ENCODE results near the gene GNPDA1.

GNPDA1 gene

GRCh38 chr5:142009886-142010285, 2.9 kb downstream of the GNPDA1 start:
- no peak overlapping the region for H3K9ac ChIP-seq (ENCODE audit: low read length)
- H3K4me3 ChIP-seq (ENCODE audit: low read depth, low read length) = no peak overlapping the region
- H3K36me3 ChIP-seq (ENCODE audit: control insufficient read depth, insufficient read depth, low read length) = peaks cover 58% of the 10 kb centered on the region
- H3K4me1 ChIP-seq (ENCODE audit: control insufficient read depth, insufficient read depth, low read length) = peaks cover 5% of the 10 kb centered on the region; the same call in 1 of the 2 replicates
- no peaks in the 10 kb centered on the region for H3K9me3 ChIP-seq (ENCODE audit: control insufficient read depth, insufficient read depth, low read depth, low read length)
- no peaks in the 10 kb centered on the region for H3K27me3 ChIP-seq (ENCODE audit: control insufficient read depth, insufficient read depth, low read length)
- H3K27ac ChIP-seq (ENCODE audit: low read depth, low read length) = no peak overlapping the region

GRCh38 chr5:142008813-142009212, 4.0 kb downstream of the GNPDA1 start:
- peaks cover 5% of the 10 kb centered on the region; the same call in 1 of the 2 replicates for H3K4me1 ChIP-seq (ENCODE audit: control insufficient read depth, insufficient read depth, low read length)
- H3K27ac ChIP-seq (ENCODE audit: low read depth, low read length) = no peak overlapping the region
- no peak overlapping the region for H3K4me3 ChIP-seq (ENCODE audit: low read depth, low read length)
- no peaks in the 10 kb centered on the region for H3K9me3 ChIP-seq (ENCODE audit: control insufficient read depth, insufficient read depth, low read depth, low read length)
- H3K9ac ChIP-seq (ENCODE audit: low read length) = no peak overlapping the region
- no peaks in the 10 kb centered on the region for H3K27me3 ChIP-seq (ENCODE audit: control insufficient read depth, insufficient read depth, low read length)
- peaks cover 69% of the 10 kb centered on the region for H3K36me3 ChIP-seq (ENCODE audit: control insufficient read depth, insufficient read depth, low read length)

- no peak overlapping the region for H3K4me3 ChIP-seq (ENCODE audit: low read depth, low read length)
- H3K9ac ChIP-seq (ENCODE audit: low read length) = no peak overlapping the region
- H3K36me3 ChIP-seq (ENCODE audit: control insufficient read depth, insufficient read depth, low read length) = peaks cover 83% of the 10 kb centered on the region
- no peaks in the 10 kb centered on the region for H3K27me3 ChIP-seq (ENCODE audit: control insufficient read depth, insufficient read depth, low read length)
- H3K27ac ChIP-seq (ENCODE audit: low read depth, low read length) = no peak overlapping the region
- no peaks in the 10 kb centered on the region for H3K4me1 ChIP-seq (ENCODE audit: control insufficient read depth, insufficient read depth, low read length)
- H3K9me3 ChIP-seq (ENCODE audit: control insufficient read depth, insufficient read depth, low read depth, low read length) = no peaks in the 10 kb centered on the region
Observed at GRCh38 chr5:142007237-142007544, 5.6 kb downstream of the GNPDA1 start.

- Histone ChIP-seq H3K4me3 (ENCODE audit: low read depth, low read length) (no peak overlapping the region), H3K9ac (ENCODE audit: low read length) (no peak overlapping the region), H3K27me3 (ENCODE audit: control insufficient read depth, insufficient read depth, low read length) (no peaks in the 10 kb centered on the region), H3K36me3 (ENCODE audit: control insufficient read depth, insufficient read depth, low read length) (peaks cover 86% of the 10 kb centered on the region), H3K4me1 (ENCODE audit: control insufficient read depth, insufficient read depth, low read length) (no peaks in the 10 kb centered on the region), H3K9me3 (ENCODE audit: control insufficient read depth, insufficient read depth, low read depth, low read length) (no peaks in the 10 kb centered on the region), H3K27ac (ENCODE audit: low read depth, low read length) (no peak overlapping the region)
Observed at GRCh38 chr5:142006363-142007236, 6.2 kb downstream of the GNPDA1 start.

- no peak overlapping the region for H3K27ac ChIP-seq (ENCODE audit: low read depth, low read length)
- H3K4me3 ChIP-seq (ENCODE audit: low read depth, low read length) = no peak overlapping the region
- H3K4me1 ChIP-seq (ENCODE audit: control insufficient read depth, insufficient read depth, low read length) = no peaks in the 10 kb centered on the region
- no peaks in the 10 kb centered on the region for H3K9me3 ChIP-seq (ENCODE audit: control insufficient read depth, insufficient read depth, low read depth, low read length)
- no peaks in the 10 kb centered on the region for H3K27me3 ChIP-seq (ENCODE audit: control insufficient read depth, insufficient read depth, low read length)
- peaks cover 85% of the 10 kb centered on the region for H3K36me3 ChIP-seq (ENCODE audit: control insufficient read depth, insufficient read depth, low read length)
- H3K9ac ChIP-seq (ENCODE audit: low read length) = no peak overlapping the region
Observed at GRCh38 chr5:142003266-142003800, 9.5 kb downstream of the GNPDA1 start.

GRCh38 chr5:142000704-142001484, 11.9 kb downstream of the GNPDA1 start:
- no peaks in the 10 kb centered on the region for H3K4me1 ChIP-seq (ENCODE audit: control insufficient read depth, insufficient read depth, low read length)
- H3K36me3 ChIP-seq (ENCODE audit: control insufficient read depth, insufficient read depth, low read length) = peaks cover 72% of the 10 kb centered on the region

GRCh38 chr5:142000173-142000572, 12.7 kb downstream of the GNPDA1 start:
- peaks cover 65% of the 10 kb centered on the region for H3K36me3 ChIP-seq (ENCODE audit: control insufficient read depth, insufficient read depth, low read length)
- H3K4me3 ChIP-seq (ENCODE audit: low read depth, low read length) = no peak overlapping the region
- no peaks in the 10 kb centered on the region for H3K27me3 ChIP-seq (ENCODE audit: control insufficient read depth, insufficient read depth, low read length)
- no peaks in the 10 kb centered on the region for H3K4me1 ChIP-seq (ENCODE audit: control insufficient read depth, insufficient read depth, low read length)
- no peak overlapping the region for H3K27ac ChIP-seq (ENCODE audit: low read depth, low read length)
- H3K9me3 ChIP-seq (ENCODE audit: control insufficient read depth, insufficient read depth, low read depth, low read length) = no peaks in the 10 kb centered on the region
- no peak overlapping the region for H3K9ac ChIP-seq (ENCODE audit: low read length)

More at GRCh38 chr5:142000704-142001484, 11.9 kb downstream of the GNPDA1 start:
- Histone ChIP-seq H3K9me3 (ENCODE audit: control insufficient read depth, insufficient read depth, low read depth, low read length) (no peaks in the 10 kb centered on the region), H3K4me3 (ENCODE audit: low read depth, low read length) (no peak overlapping the region), H3K27me3 (ENCODE audit: control insufficient read depth, insufficient read depth, low read length) (no peaks in the 10 kb centered on the region), H3K9ac (ENCODE audit: low read length) (no peak overlapping the region), H3K27ac (ENCODE audit: low read depth, low read length) (no peak overlapping the region)

GRCh38 chr5:141997358-141997960, 15.4 kb downstream of the GNPDA1 start:
- H3K4me3 ChIP-seq (ENCODE audit: low read depth, low read length) = no peak overlapping the region
- no peak overlapping the region for H3K9ac ChIP-seq (ENCODE audit: low read length)
- no peaks in the 10 kb centered on the region for H3K27me3 ChIP-seq (ENCODE audit: control insufficient read depth, insufficient read depth, low read length)
- no peaks in the 10 kb centered on the region for H3K9me3 ChIP-seq (ENCODE audit: control insufficient read depth, insufficient read depth, low read depth, low read length)
- no peaks in the 10 kb centered on the region for H3K4me1 ChIP-seq (ENCODE audit: control insufficient read depth, insufficient read depth, low read length)
- peaks cover 62% of the 10 kb centered on the region for H3K36me3 ChIP-seq (ENCODE audit: control insufficient read depth, insufficient read depth, low read length)
- H3K27ac ChIP-seq (ENCODE audit: low read depth, low read length) = no peak overlapping the region

GRCh38 chr5:141995656-141996055, 17.2 kb downstream of the GNPDA1 start:
- no peaks in the 10 kb centered on the region for H3K9me3 ChIP-seq (ENCODE audit: control insufficient read depth, insufficient read depth, low read depth, low read length)
- no peaks in the 10 kb centered on the region for H3K27me3 ChIP-seq (ENCODE audit: control insufficient read depth, insufficient read depth, low read length)
- H3K4me3 ChIP-seq (ENCODE audit: low read depth, low read length) = no peak overlapping the region
- peaks cover 52% of the 10 kb centered on the region for H3K36me3 ChIP-seq (ENCODE audit: control insufficient read depth, insufficient read depth, low read length)
- no peak overlapping the region for H3K27ac ChIP-seq (ENCODE audit: low read depth, low read length)
- H3K9ac ChIP-seq (ENCODE audit: low read length) = no peak overlapping the region
- no peaks in the 10 kb centered on the region for H3K4me1 ChIP-seq (ENCODE audit: control insufficient read depth, insufficient read depth, low read length)

GRCh38 chr5:141994511-141995136, 18.2 kb downstream of the GNPDA1 start:
- Histone ChIP-seq H3K9ac (ENCODE audit: low read length) (no peak overlapping the region), H3K36me3 (ENCODE audit: control insufficient read depth, insufficient read depth, low read length) (peaks cover 52% of the 10 kb centered on the region), H3K27ac (ENCODE audit: low read depth, low read length) (no peak overlapping the region), H3K4me3 (ENCODE audit: low read depth, low read length) (no peak overlapping the region), H3K27me3 (ENCODE audit: control insufficient read depth, insufficient read depth, low read length) (no peaks in the 10 kb centered on the region), H3K4me1 (ENCODE audit: control insufficient read depth, insufficient read depth, low read length) (no peaks in the 10 kb centered on the region), H3K9me3 (ENCODE audit: control insufficient read depth, insufficient read depth, low read depth, low read length) (no peaks in the 10 kb centered on the region)

All from HUES6 (cell line).